H1 (cell line): Measurements from ENCODE around the gene TCF7L2. TPM values are rescaled to one million over a fixed set of nuclear protein-coding genes. Genes with fewer than 3 reads are reported as not detected.

Experiments
- CHD2 ChIP-seq: IDR thresholded peaks from 2 replicates; pipeline ENCODE4 v1.6.1; 2012; ENCODE audit warnings: low read length, improper control_type of control experiment
- RBBP5 ChIP-seq: IDR thresholded peaks from 2 replicates; pipeline ENCODE4 v1.7.1; 2012; ENCODE audit warnings: low read depth, mild to moderate bottlenecking, inconsistent platforms, low read length, moderate library complexity, borderline replicate concordance
- USF2 ChIP-seq: IDR thresholded peaks from 2 replicates; pipeline ENCODE4 v1.6.1; 2011; ENCODE audit warnings: low read length, improper control_type of control experiment
- polyA plus RNA-seq, 7 experiments: library from polyadenylated mRNA; depleted of rRNA in 3 of 7; stranded (reverse) in 5 of 7; unstranded in 2 of 7; fragments of >200 nt in 5 of 7; fragments of 200-250 nt in 2 of 7; gene quantifications; 1 replicate in 5 of 7; 2 replicates in 1 of 7; 4 replicates in 1 of 7; pipeline versions ENCODE4 v1.2.1 to v1.2.3, GENCODE V29; 2011 to 2013; ENCODE audit warnings: missing spikeins in 2 of 7, mixed read lengths in 2 of 7
- total RNA-seq: library from RNA; stranded (reverse); fragmentation: NEBNext Ultra II Directional; extraction: Animal tissue kit (Norgen Biotek cat#: 25700); gene quantifications from 2 replicates; pipeline ENCODE4 v1.2.1, GENCODE V29; 2021

TCF7L2 gene
- total and polyA plus RNA-seq, 2 of the 8 experiments (the other 6 are each of a cell fraction or from before 2014, with no cell fraction given) = 33.9 to 67.3 TPM

DNA sequence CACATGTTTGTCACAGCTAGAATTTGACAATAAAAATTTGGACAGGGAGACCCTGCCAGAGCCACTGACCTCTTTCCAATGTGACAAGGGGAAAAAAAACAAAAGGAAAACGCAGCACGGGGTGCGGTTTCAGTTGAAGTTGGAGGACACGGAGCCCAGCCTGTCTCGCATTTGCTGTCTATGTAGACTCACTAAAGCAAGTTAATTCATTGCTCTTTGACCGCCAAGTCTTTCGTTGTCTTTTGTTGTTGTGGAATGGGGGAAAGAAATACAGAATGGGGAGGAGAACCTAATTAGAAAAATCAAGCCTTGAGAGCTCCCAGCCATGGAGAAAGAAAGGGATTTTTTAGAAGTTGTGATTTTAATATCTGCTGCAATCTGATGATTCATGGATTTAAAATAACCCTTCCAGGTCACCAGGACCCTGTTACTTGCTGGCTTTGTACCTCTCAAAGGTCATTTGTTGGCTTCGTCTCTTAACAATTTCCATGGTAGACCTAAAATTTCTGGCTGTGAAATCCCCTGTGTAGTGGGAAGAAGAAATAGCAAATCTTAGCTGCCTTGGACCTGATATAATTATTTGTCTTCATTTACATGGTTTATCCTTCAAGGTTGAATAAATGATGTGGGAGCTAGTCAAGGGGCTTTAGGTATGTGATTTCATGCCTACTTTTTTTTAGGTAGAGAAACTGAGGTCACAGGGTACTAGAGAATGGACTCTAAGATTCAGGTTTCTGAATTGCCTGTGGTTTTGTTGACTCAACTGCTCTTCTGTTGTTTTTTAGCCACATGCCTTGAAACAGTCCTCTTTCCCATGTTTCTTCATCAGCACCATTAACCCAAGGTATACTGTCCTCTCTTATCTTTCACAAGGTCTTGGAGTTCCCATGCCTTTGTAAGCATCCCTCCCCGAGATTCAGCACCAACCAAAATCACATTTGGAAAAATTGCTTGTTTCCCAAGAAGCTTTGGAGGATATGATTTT, 78.7 kb downstream of the TCF7L2 start (continued):
- TF ChIP-seq USF2 (no peak), RBBP5 (no peak), CHD2 (no peak)
